ENCODE data around the gene SSBP3. TPM values are rescaled to one million over a fixed set of nuclear protein-coding genes. Genes with fewer than 3 reads are reported as not detected.

SSBP3 gene
- total RNA-seq, 4 donors from 2014 or later: 15.4 to 23.0 (median 18.2) TPM

- H3K27ac ChIP-seq: no peak overlapping the region
- peaks cover 25 to 39% of the 10 kb centered on the region in 2 donors for H3K4me1 ChIP-seq
- WGBS, 2 donors: 71 to 74% methylated on average over 11 of the region's 11 CpGs
- peaks cover 8 to 15% of the 10 kb centered on the region in 2 donors for H3K36me3 ChIP-seq
- no peak for DNase-seq
- TF ChIP-seq POLR2A (IDR thresholded peaks at IDR 0.05): no peak
- TF ChIP-seq, protein P1, sequence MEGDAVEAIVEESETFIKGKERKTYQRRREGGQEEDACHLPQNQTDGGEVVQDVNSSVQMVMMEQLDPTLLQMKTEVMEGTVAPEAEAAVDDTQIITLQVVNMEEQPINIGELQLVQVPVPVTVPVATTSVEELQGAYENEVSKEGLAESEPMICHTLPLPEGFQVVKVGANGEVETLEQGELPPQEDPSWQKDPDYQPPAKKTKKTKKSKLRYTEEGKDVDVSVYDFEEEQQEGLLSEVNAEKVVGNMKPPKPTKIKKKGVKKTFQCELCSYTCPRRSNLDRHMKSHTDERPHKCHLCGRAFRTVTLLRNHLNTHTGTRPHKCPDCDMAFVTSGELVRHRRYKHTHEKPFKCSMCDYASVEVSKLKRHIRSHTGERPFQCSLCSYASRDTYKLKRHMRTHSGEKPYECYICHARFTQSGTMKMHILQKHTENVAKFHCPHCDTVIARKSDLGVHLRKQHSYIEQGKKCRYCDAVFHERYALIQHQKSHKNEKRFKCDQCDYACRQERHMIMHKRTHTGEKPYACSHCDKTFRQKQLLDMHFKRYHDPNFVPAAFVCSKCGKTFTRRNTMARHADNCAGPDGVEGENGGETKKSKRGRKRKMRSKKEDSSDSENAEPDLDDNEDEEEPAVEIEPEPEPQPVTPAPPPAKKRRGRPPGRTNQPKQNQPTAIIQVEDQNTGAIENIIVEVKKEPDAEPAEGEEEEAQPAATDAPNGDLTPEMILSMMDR (IDR thresholded peaks at IDR 0.05): no peak
- no peak overlapping the region for H3K4me3 ChIP-seq (replicated peaks in 1 of 3)
- H3K9me3 ChIP-seq: no peaks in the 10 kb centered on the region
- no peaks in the 10 kb centered on the region for H3K27me3 ChIP-seq
- intact Hi-C loops (cut with DNase I): no loop called here
These were observed 1.9 kb downstream of the SSBP3 start for GRCh38 chr1:54404263-54404662.

GRCh38 chr1:54403808-54404261 is 2.4 kb downstream of the SSBP3 start:
- no peaks in the 10 kb centered on the region for H3K27me3 ChIP-seq
- H3K27ac ChIP-seq: no peak overlapping the region
- no peaks in the 10 kb centered on the region for H3K9me3 ChIP-seq
- intact Hi-C loops (cut with DNase I): no loop called here
- 57 to 65% methylated on average over 9 to 10 of the region's 10 CpGs for WGBS, 2 donors
- DNase-seq: no peak
- no peak for TF ChIP-seq POLR2A (IDR thresholded peaks at IDR 0.05)
- TF ChIP-seq, protein P1 (IDR thresholded peaks at IDR 0.05): no peak
- H3K36me3 ChIP-seq: peaks cover 12 to 20% of the 10 kb centered on the region in 2 donors
- peaks cover 25 to 38% of the 10 kb centered on the region in 2 donors for H3K4me1 ChIP-seq
- H3K4me3 ChIP-seq (replicated peaks in 1 of 3): no peak overlapping the region

GRCh38 chr1:54403405-54403804 is 2.8 kb downstream of the SSBP3 start:
- peaks cover 25 to 34% of the 10 kb centered on the region in 2 donors for H3K4me1 ChIP-seq
- no peak overlapping the region for H3K27ac ChIP-seq
- DNase-seq: no peak
- intact Hi-C loops (cut with DNase I): no loop called here
- no peaks in the 10 kb centered on the region for H3K27me3 ChIP-seq
- H3K36me3 ChIP-seq: peaks cover 15 to 20% of the 10 kb centered on the region in 2 donors
- no peaks in the 10 kb centered on the region for H3K9me3 ChIP-seq
- H3K4me3 ChIP-seq (replicated peaks in 1 of 3): no peak overlapping the region
- 70 to 71% methylated on average over 9 of the region's 9 CpGs for WGBS, 2 donors
- no peak for TF ChIP-seq POLR2A (IDR thresholded peaks at IDR 0.05)
- TF ChIP-seq, protein P1 (IDR thresholded peaks at IDR 0.05): no peak

DNA sequence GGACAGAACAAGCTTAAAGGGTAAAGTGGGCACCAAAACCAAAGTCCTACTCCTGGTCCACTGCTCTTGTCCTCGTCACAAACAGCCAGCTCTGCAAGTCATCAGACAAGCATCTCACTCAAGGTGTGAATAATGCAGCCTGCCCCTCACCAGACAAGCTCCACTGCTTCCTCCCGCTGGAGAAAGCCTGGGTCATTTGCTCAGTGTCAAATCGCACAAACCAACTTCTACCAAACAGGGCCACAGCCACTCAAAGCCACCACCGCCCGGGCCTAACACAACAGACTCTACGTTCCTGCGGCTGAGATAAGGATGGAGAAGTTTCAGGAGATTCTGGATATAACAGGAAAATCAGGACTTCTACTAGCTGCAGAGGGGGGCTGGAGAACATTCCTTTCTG is 3.3 kb downstream of the SSBP3 start:
- TF ChIP-seq, protein P1 (IDR thresholded peaks at IDR 0.05): no peak
- no peak for TF ChIP-seq POLR2A (IDR thresholded peaks at IDR 0.05)
- Histone ChIP-seq H3K4me3 (replicated peaks in 1 of 3) (no peak overlapping the region), H3K36me3 (peaks cover 16 to 20% of the 10 kb centered on the region in 2 donors), H3K9me3 (no peaks in the 10 kb centered on the region), H3K4me1 (peaks cover 24 to 29% of the 10 kb centered on the region in 2 donors), H3K27me3 (no peaks in the 10 kb centered on the region), H3K27ac (peak overlapping the region in 1 of 3 donors; percentile 15)
- DNase-seq: peak; percentile 61 to 64
- 27 to 46% methylated on average over 7 of the region's 7 CpGs for WGBS, 2 donors
- intact Hi-C loops (cut with DNase I): no loop called here

DNA sequence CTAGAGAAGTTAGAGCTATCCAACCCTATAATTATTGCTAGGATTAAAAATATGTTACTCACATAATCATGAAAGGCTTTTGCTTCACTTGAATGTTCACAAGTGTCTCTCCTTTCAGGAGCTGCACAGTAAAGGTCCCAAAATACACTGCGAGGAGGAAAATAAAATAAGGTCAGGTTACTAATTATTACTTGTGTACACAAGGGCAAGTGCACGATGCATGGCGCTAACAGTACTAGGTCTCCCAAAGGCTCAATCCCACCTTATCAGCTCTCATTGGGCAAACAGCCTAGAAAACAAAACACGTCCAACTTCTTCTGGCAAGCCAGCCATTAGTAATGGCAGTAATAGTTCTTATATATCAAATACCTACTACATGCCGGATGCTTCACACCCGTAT is 4.4 kb downstream of the SSBP3 start:
- Histone ChIP-seq H3K4me1 (peaks cover 31 to 35% of the 10 kb centered on the region in 2 donors), H3K27ac (no peak overlapping the region), H3K9me3 (no peaks in the 10 kb centered on the region), H3K27me3 (no peaks in the 10 kb centered on the region), H3K36me3 (peaks cover 16 to 20% of the 10 kb centered on the region in 2 donors), H3K4me3 (replicated peaks in 1 of 3) (no peak overlapping the region)
- WGBS, 2 donors: 78 to 85% methylated on average over 6 of the region's 6 CpGs
- intact Hi-C loops (cut with DNase I): no loop called here
- no peak for TF ChIP-seq POLR2A (IDR thresholded peaks at IDR 0.05)
- no peak for DNase-seq

All from thyroid gland (tissue), 4 donors.